GM21390 (cell line): ENCODE results near the gene TCFL5.

Experiments
- ATAC-seq: cut with Tn5 transposase; IDR thresholded peaks from one replicate; pipeline ENCODE4 v1.9.1; 2021; ENCODE audit not compliant: unreplicated experiment

Gene TCFL5

DNA sequence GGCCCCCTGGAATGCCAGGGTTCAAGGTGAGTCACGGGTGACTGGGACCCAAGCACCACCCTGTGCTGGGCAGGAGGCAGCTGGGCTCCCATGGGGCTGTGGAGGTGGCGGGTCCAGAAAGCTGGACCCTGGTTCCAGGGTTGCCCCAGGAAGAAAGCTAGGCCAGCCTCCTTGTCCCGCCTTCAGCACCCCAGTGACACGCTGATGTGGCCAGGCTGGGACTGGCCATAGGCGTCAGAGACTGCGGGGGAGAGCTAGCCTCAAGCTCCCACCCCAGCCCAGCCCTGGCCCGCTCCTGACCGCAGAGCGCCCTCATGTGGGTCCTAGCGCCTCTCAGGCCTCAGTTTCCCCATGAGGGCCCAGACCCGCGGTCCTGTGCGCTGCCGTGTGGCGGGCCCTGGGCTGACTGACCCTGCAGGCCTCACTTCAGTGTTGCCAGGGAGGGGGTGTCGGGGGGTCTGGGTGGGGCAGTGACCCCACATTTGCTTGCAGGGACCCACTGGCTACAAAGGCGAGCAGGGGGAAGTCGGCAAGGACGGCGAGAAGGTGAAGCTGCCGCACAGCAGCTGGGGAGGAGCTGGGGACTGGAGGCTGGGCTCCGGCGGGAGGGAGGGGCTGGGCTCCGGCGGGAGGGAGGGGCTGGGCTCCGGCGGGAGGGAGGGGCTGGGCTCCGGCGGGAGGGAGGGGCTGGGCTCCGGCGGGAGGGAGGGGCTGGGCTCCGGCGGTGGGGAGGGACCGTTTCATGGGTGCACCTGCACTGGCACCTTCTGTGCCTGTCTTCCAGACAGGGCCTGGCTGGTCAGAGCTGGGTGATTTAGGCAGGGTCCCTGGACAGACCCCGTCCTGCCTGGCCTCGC, 36.9 kb downstream of the TCFL5 start:
- ATAC-seq: no peak

GRCh38 chr20:62823688-62824475, 37.7 kb downstream of the TCFL5 start:
- ATAC-seq: no peak

DNA sequence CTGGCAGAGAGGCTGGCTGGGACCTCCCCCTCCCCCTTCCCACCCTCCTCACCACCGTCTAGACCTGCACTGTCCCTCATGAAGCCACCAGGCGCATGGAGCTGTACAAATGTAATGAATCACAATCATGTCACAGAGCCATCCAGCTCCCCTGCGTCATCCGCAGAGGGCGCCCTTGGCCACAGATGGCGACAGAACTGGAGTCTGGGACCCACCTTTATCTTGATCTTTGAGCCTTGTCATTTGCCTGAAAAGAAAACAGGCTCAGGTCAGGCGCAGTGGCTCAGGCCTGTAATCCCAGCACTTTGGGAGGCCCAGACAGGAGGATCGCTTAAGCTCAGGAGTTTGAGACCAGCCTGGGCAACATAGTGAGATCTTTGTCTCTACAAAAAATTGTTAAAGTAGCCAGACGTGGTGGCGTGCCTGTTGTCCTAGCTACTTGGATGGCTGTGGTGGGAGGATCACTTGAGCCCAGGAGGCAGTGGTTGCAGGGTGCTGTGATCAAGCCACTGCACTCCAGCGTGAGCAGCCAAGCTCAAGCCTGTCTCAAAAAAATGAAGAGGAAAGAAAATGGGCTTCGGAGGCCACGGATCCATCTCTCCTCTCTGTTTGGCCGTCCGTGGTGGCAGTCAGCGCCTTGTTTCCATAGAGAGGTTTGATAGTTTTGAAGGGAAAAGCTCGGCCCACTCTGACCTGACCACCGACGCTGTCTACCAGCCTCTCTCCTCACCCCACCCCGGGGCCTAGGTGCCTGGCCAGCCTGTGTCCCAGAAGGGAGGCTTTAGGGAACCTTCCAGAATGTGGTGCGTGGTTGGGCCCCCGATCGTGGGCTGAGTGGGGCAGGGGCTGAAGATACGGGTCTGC, 38.6 kb downstream of the TCFL5 start:
- peak; percentile 62 for ATAC-seq

DNA sequence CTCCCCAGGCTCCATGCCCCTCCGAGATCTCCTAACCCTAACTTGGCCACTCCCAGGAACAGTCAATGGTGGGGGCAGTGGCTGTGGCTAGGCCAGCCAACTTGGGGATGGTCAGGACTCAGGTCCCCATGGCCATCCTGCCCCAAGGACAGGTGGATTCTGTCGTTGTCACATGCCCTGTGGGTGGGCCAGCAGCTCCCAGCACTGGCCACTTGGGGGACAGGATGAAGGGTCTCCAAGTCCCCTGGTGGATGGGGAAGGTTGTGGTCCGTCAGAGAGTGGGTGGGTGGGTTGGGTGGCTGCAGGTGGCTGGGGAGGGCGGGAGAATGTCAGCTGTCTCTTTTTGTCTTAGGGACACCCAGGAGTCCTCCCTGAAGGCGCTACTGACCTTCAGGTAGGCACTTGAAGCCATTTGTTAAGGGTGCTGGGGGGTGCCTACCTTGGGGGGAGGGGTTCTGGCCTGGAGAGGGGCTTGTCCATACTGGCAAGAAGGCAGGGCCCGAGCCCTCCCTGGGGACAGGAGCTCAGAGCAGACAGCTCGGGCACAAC, 39.3 kb downstream of the TCFL5 start:
- no peak for ATAC-seq

DNA sequence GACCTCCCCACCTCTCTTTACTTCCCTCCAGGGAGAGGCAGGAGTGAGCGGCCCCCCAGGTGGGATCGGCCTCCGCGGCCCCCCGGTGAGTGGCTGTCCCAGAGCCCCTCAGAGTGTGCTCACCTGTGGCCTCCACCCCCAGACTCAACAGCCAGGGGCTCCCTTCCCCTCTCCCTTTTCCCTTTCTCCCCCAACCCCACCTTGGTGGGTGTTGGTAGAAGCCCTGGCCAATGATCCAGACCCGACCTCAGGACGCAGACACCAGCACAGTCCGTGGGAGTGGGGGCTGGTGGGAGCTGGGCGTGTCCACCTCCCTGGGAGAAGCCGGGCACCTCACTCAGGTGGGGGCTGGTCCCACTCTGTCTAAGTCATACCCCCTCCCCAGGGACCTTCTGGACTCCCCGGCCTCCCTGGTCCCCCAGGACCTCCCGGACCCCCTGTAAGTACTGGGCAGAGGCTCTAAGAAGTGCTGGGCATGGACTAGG, 39.9 kb downstream of the TCFL5 start:
- no peak for ATAC-seq

DNA sequence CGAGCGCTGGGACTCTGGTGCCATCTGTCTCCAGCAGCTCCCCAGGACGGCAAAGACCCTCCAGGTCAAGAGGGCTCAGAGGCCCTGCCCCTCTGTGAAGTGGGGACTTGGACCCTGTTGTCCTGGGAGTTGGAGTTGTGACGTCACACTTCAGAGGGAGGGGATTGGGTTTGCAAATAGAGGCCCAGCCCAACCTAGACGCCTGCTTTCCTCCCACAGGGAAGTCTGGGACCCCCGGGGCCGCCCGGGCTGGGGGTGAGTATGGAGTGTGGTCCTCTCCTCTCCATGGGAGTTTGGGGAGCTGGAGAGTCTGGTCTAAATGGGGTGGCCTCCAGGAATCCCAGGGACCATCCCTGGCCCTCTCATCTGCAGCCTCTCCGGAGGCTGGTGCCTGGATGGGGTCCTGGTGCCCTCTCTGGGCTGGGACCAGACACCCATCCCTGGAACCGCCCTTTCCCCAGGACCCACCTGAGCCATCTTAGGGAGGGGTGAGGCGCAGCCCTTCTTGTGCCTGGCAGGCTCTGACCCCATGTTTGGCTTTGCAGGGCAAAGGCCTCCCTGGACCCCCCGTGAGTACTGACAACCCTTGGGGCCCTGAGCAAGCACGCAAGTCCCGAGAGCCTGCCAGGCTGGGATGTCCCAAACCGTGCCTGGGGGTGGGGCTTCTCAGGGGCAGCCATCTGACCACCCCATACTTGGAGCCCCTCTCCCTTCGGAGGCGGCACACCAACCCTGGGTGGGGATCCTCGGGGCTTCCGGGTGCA, 40.5 kb downstream of the TCFL5 start:
- ATAC-seq: no peak

DNA sequence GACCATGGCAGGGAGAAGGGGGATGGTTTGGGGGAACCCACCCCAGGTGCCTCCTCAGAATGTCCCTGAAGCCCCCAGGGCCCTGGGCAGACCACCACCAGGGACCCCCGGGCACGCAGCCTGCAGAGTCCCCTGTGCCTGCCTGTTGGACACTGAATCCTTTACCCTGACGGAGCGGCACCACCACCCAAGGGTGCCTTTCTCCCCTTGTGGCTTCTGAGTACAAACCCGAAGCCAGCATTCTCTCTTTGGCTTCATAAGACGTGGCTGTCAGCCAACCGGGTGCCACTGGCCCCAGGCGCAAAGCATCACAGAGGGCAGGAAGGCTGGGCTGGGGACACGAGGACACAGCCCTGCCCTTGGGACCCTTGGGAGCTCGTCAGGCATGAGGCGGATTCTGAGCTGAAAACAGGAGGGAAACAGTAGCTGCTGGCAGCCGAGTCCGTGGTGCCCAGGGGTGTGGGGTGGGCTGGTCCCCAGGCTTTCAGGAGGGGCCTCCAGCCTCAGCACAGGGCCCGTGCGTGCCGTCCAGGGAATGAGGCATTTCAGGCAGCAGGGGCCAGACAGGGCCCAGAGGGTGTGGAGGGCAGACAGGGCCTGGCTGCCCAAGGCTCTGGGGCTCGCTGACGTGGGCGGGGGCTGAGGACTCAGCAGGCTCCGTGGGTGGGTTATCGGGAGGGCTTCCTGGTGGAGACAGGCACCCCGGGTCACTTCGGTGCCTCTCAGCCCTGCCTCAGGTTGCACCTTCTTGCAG, 41.2 kb downstream of the TCFL5 start:
- no peak for ATAC-seq

DNA sequence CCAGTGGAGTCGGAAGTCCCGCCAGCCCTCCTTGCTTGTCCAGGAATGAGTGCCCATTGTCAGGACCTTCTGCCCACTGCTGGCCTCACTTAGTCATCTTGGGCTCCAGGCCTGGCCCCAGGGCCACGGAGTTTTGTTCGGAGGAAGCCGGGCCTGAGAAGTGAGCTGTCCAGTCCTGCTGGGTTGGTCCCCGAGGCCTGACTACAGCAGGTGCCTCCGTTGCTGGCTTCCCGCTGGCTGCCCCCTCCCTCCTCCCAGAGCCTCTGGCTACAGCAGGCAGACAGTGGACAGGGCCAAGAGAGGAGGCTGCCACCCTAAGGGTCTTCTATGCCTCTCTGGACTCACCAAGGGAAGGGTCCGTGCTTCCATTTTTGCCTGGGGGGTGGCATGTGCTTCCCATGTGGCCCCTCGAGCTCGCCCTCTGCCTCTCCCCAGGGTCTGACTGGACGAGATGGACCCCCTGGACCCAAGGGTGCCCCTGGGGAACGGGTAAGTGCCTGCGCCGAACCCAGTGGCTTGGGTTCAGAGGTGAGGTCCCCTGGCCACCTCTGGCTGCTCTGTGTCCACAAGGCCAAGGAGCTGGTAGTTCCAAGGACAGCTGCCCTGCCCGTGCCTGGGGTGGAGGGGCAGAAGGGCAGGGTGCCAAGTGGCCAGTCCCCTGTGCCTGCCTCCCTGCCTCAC, 42.0 kb downstream of the TCFL5 start:
- ATAC-seq: no peak

- no peak for ATAC-seq
These were observed 42.8 kb downstream of the TCFL5 start for GRCh38 chr20:62818592-62819493.

DNA sequence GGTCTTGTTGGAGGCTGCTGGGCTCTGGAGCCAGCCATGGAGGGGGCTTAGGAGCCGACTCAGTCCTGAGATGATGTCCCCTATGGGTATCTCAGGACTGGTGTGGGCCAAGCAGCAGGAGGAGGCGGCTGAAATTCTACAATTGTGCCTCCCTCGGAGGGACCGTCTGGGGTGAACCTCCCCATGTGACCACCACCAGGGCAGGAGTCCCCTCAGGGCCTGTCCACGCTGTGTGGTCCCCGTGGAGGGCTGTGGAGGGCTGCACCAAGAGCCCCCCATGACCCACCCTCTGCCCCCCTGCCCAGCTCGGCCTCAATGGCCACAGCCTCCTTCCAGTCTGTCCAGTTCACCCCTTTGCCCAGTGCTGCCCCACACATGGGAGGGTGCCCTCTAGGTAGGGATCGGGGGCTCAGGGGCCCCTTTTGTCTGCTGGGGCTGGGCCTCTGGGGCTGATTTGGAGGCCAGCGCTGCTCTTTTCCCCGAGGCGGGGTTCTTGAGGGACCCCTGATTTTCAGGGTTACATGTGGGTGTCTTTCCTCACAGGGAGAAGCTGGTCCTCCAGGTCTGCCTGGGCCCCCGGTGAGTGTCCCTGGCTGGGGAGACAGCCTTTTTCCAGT, 43.5 kb downstream of the TCFL5 start:
- no peak for ATAC-seq

GRCh38 chr20:62816884-62817873, 44.4 kb downstream of the TCFL5 start, which contains the start of gene COL9A3:
TSS of gene COL9A3 (plus strand) at chr20:62817050. CDS start at chr20:62817065, 15 bp downstream.
- ATAC-seq: no peak

GRCh38 chr20:62816031-62816883, 45.4 kb downstream of the TCFL5 start:
- no peak for ATAC-seq

DNA sequence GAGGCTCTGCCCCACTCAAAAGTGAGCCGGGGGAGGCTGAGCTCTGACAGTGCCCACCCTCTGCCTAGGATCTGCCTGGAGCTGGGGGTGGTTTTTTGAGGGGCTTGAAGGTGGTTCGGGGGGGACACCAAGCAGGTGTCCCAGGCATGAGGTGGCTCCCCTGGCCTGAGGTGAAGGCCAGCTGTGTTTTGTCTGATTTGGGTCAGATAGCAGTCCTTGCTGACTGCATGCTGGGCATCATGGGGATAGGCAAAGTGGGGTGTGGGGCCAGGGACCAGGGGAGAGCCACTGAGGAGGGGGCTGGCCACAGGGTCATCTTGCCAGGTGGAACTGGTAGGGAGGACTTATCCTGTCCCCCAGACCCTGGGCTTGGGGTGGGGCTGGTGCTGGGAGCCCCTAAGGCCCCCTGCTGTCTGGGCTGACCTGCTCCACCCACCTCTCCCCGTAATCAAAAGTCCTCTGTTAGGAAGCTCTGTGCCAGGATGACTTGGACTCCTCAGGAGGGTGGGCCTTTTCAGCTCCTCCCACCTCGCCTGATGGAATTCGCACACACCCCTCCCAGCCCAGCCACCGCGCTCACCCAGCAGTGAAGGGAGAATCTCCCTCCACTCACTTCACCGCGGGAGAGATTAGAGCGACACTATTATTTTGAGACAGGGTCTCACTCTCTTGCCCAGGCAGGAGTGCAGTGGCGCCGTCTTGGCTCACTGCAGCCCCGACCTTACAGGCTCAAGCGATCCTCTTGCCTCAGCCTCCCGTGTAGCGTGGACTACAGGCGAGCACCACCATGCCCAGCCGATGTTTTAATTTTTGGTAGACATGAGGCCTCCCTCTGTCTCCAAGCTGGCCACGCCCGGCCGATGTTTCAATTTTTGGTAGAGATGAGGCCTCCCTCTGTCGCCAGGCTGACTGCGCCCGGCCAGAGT, 46.3 kb downstream of the TCFL5 start:
- no peak for ATAC-seq

DNA sequence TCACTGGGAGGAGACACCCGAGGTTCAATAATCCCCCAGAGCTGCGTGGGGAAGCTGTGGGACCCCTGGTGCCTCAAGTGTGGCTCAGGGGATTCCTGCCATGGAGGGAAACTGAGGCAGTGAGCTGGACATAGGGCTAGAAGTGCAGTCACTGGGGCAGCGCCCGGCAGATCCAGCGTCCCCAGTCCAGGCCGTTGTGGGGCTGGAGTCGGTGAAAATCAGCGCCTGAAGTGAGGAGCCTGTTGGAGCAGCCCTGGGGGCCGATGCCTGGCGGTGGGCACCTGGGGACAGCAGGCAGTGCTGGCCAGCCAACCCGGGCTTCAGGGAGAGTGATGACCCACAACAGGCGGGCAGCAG, 46.9 kb downstream of the TCFL5 start:
- ATAC-seq: no peak
